22Rv1 (cell line): ENCODE data around the gene MGAT5.
A peak's percentile ranks its signal among the peaks of the same experiment; 100 is the strongest.

Source experiments
- H3K27ac ChIP-seq: fragments of 450-650 bp; 2 replicates; pipeline ENCODE4 v1.5.1; 2017
- CTCF ChIP-seq: fragments of 450-650 bp; IDR thresholded peaks from 2 replicates; pipeline ENCODE4 v1.5.1; 2017; ENCODE audit warnings: mild to moderate bottlenecking
- ZFX ChIP-seq: fragments of 450-650 bp; IDR thresholded peaks from 2 replicates; pipeline ENCODE4 v1.6.1; 2017; ENCODE audit warnings: antibody characterized with exemption, borderline replicate concordance

Gene MGAT5

DNA sequence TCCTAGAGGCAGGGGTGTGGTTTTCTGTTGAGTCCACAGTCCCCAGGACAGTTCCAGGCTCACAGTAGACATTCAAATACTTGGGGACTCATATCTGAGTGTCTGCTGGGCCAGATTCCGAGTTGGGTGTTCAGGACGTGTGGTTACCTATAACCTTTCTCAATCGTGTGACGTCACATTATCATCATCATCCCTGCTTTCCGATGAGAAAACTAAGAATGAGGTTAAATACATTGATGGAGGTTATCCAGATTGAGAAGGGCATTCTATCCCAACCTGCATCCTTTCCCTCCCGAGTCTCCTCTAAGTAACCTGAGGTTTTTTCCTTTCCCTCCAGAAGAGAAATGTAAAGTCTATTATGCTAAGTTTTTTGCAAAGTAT is 204.6 kb downstream of the MGAT5 start:
- TF ChIP-seq CTCF, result no peak
- no peak for TF ChIP-seq ZFX
- H3K27ac ChIP-seq, result no peak overlapping the region

DNA sequence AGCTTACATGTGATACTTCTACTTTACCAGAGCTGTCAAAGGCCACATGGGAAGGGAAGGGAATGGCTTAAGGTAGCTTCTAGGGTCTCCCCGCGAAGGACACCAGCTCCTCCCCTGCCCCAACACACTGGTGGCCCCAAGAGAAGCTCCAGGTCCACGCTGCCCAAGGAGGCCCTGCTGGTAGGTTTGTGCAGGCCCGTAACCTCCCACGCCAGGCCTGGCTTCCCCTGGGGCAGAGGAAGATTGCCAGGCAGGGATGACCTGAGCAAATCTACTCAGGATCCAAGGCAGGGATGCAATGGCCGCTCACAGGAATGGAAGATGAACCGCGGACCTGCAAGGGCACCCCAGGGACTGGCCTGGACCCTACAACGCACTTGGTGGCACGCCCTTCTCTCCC is 205.1 kb downstream of the MGAT5 start:
- TF ChIP-seq ZFX (no peak), CTCF (no peak)
- H3K27ac ChIP-seq, result no peak overlapping the region

- H3K27ac ChIP-seq, result no peak overlapping the region
- TF ChIP-seq ZFX, result no peak
Measured at GRCh38 chr2:134459706-134460406, 206.0 kb downstream of the MGAT5 start.

GRCh38 chr2:134460583-134460998 is 206.7 kb downstream of the MGAT5 start:
- no peak overlapping the region for H3K27ac ChIP-seq
- TF ChIP-seq ZFX (no peak), CTCF (peak; percentile 44)

DNA sequence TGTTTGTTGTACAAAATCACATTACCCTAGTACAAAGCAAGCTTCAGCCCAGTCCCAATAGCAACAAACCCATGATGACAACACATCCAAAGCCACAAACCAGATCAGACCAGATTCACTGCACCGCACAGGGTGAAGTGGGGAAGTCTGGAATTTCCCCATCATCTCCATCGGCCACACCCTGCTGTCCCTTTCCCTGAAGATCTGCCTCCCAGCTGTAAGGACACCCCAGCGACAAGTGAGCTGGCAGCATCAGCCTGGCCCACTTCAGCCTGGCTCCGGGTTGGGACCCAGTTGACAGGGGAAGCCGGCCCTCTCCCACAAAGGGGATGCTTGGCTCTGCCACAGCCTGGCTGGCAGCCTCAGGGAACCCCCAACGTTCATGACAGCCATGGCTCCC is 207.6 kb downstream of the MGAT5 start:
- H3K27ac ChIP-seq, result no peak overlapping the region
- TF ChIP-seq ZFX (no peak), CTCF (no peak)

DNA sequence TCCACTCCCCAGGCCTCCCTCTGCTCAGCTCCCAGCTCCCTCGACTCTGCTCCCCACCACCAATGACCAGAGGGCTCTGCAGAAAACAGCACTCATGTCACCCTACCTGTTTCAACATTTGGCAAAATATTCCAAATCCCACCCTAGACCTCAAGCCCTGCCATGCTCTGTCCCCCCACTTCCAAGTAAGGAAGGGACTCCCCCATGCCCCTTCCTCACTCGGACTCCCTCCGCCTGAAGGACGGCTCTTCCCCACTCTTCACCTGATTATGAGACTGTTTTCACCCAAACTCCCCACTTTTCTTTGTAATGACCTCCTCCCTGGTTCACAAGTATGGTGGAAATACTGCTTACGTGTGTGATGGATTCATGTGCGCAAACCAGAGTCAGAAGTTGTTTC is 208.4 kb downstream of the MGAT5 start:
- no peak overlapping the region for H3K27ac ChIP-seq
- TF ChIP-seq CTCF, result no peak
- TF ChIP-seq ZFX, result no peak

- no peak overlapping the region for H3K27ac ChIP-seq
- TF ChIP-seq CTCF, result no peak
Measured at GRCh38 chr2:134462791-134463698, 209.2 kb downstream of the MGAT5 start.
